Measurements from ENCODE around the gene TMEM132D. TPM values are rescaled to one million over a fixed set of nuclear protein-coding genes. Genes with fewer than 3 reads are reported as not detected.

TMEM132D gene
- total RNA-seq, 1 donor from 2014 or later: not detected

DNA sequence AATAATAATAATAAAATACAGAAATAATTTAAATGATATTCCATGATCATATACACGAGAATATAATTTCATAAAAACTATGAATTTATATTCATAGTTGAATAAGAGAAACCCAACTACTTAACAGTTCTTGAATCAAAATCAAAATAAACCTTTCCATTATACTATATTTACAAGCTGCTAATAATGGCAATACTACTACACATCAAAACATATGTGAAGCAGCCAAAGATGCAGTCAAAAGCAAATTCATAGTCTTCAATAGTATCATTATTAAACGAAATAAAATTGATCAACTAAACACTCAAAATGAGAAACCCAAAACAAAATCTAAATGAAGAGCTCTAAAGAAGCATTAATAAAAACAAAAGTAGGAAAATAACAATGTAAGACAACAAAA, 197.1 kb downstream of the TMEM132D start:
- H3K27ac ChIP-seq (ENCODE audit: low read depth, low read length): no peak overlapping the region
- peaks cover 12% of the 10 kb centered on the region for H3K9me3 Mint-ChIP-seq (ENCODE audit: unreplicated experiment)
- H3K4me1 Mint-ChIP-seq (ENCODE audit: low read depth, unreplicated experiment): no peaks in the 10 kb centered on the region
- H3K9me3 ChIP-seq (ENCODE audit: insufficient read depth, low read depth, low read length): peaks cover 3% of the 10 kb centered on the region
- no peak overlapping the region for H2AFZ ChIP-seq (ENCODE audit: low read depth, low read length)
- H3K4me2 ChIP-seq (ENCODE audit: low read length): no peak overlapping the region
- no peak overlapping the region for H3K4me3 ChIP-seq (ENCODE audit: insufficient read depth, low read depth, low read length)
- no peak for FAIRE-seq
- no peaks in the 10 kb centered on the region for H3K27me3 ChIP-seq (ENCODE audit: insufficient read depth, low read length)
- no peaks in the 10 kb centered on the region for H3K36me3 Mint-ChIP-seq (ENCODE audit: low read depth, unreplicated experiment)
- DNase-seq (ENCODE audit: low read depth): no peak
- H4K20me1 ChIP-seq (ENCODE audit: insufficient read depth, low read length): no peaks in the 10 kb centered on the region
- no peaks in the 10 kb centered on the region for H3K27me3 Mint-ChIP-seq (ENCODE audit: low read depth, unreplicated experiment)
- H3K4me1 ChIP-seq (ENCODE audit: insufficient read depth, low read length): no peaks in the 10 kb centered on the region
- TF ChIP-seq EZH2 (IDR thresholded peaks at IDR 0.05; ENCODE audit: insufficient read depth, low read length): no peak
- TF ChIP-seq, protein P1, sequence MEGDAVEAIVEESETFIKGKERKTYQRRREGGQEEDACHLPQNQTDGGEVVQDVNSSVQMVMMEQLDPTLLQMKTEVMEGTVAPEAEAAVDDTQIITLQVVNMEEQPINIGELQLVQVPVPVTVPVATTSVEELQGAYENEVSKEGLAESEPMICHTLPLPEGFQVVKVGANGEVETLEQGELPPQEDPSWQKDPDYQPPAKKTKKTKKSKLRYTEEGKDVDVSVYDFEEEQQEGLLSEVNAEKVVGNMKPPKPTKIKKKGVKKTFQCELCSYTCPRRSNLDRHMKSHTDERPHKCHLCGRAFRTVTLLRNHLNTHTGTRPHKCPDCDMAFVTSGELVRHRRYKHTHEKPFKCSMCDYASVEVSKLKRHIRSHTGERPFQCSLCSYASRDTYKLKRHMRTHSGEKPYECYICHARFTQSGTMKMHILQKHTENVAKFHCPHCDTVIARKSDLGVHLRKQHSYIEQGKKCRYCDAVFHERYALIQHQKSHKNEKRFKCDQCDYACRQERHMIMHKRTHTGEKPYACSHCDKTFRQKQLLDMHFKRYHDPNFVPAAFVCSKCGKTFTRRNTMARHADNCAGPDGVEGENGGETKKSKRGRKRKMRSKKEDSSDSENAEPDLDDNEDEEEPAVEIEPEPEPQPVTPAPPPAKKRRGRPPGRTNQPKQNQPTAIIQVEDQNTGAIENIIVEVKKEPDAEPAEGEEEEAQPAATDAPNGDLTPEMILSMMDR (IDR thresholded peaks at IDR 0.05; ENCODE audit: insufficient read depth, low read depth, low read length): no peak
- no peaks in the 10 kb centered on the region for H3K36me3 ChIP-seq (ENCODE audit: insufficient read depth, low read length)
- H3K4me3 Mint-ChIP-seq (ENCODE audit: unreplicated experiment): no peak overlapping the region
- H3K27ac Mint-ChIP-seq (ENCODE audit: unreplicated experiment): no peak overlapping the region
- H3K79me2 ChIP-seq (ENCODE audit: insufficient read depth, low read length): no peaks in the 10 kb centered on the region
- no peak overlapping the region for H3K9ac ChIP-seq (ENCODE audit: low read length)

DNA sequence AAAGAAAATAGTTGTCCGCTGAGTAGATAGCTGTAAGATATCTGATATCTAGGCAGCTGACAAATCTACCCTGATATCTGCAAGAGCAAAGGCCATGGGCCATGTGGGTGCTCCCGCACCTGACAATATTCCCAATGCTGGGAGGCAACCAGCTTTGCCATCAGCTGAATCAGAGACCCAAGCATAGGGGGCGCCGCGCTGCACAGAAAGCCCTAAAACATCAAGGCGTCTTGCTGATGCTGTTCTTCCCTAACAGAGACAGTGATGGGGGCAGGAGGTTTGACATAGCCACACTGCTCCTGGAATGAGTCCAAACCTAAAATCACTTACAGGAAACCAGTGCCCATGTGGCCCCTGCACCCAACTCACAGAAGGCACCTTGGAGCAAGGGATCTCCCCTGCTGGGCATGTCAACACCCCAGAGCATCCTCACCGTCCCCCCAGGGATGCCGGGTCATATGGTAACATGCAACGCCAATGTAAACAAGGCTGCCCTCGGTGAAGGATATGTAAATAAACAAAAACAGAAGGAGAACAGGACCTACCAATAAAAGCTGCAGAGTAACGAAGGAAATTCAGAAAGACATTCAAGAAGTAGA, 199.5 kb downstream of the TMEM132D start:
- no peaks in the 10 kb centered on the region for H3K27me3 Mint-ChIP-seq (ENCODE audit: low read depth, unreplicated experiment)
- TF ChIP-seq, protein P1 (IDR thresholded peaks at IDR 0.05; ENCODE audit: insufficient read depth, low read depth, low read length): no peak
- DNase-seq (ENCODE audit: low read depth): no peak
- Histone ChIP-seq H3K4me2 (ENCODE audit: low read length) (no peak overlapping the region), H3K4me3 (ENCODE audit: insufficient read depth, low read depth, low read length) (no peak overlapping the region), H4K20me1 (ENCODE audit: insufficient read depth, low read length) (no peaks in the 10 kb centered on the region), H3K79me2 (ENCODE audit: insufficient read depth, low read length) (no peaks in the 10 kb centered on the region), H3K36me3 (ENCODE audit: insufficient read depth, low read length) (no peaks in the 10 kb centered on the region), H2AFZ (ENCODE audit: low read depth, low read length) (no peak overlapping the region), H3K27me3 (ENCODE audit: insufficient read depth, low read length) (no peaks in the 10 kb centered on the region), H3K9ac (ENCODE audit: low read length) (no peak overlapping the region), H3K4me1 (ENCODE audit: insufficient read depth, low read length) (no peaks in the 10 kb centered on the region), H3K27ac (ENCODE audit: low read depth, low read length) (no peak overlapping the region), H3K9me3 (ENCODE audit: insufficient read depth, low read depth, low read length) (peaks cover 3% of the 10 kb centered on the region)
- no peaks in the 10 kb centered on the region for H3K36me3 Mint-ChIP-seq (ENCODE audit: low read depth, unreplicated experiment)
- no peak for FAIRE-seq
- H3K27ac Mint-ChIP-seq (ENCODE audit: unreplicated experiment): no peak overlapping the region
- no peaks in the 10 kb centered on the region for H3K4me1 Mint-ChIP-seq (ENCODE audit: low read depth, unreplicated experiment)
- no peak overlapping the region for H3K4me3 Mint-ChIP-seq (ENCODE audit: unreplicated experiment)
- peaks cover 11% of the 10 kb centered on the region for H3K9me3 Mint-ChIP-seq (ENCODE audit: unreplicated experiment)

DNA sequence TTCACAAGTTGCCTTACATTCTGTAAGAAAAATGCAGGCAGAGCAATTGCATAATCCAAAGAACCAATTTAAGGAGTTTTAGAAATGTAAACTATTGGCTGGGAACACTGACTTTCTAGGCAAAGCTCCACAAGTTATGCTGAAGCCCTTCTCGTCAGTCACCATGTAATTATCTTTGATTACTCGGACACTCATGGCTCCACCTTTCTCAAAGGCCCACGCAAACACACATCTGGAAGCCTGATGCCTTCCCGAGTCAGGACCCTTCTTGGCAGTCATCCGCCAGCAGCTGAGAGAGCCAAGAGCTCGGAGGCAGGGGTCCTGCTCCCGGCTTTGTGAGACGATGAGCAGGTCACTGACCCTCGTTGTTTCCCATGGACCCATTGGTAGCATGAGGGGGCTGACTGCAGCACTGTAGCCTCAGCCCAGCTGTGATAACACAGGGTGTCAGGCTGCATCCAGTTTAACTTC, 202.2 kb downstream of the TMEM132D start:
- no peaks in the 10 kb centered on the region for H3K36me3 ChIP-seq (ENCODE audit: insufficient read depth, low read length)
- H3K27me3 ChIP-seq (ENCODE audit: insufficient read depth, low read length): no peaks in the 10 kb centered on the region
- H2AFZ ChIP-seq (ENCODE audit: low read depth, low read length): no peak overlapping the region
- no peak overlapping the region for H3K27ac ChIP-seq (ENCODE audit: low read depth, low read length)
- Mint-ChIP-seq H3K27ac (ENCODE audit: unreplicated experiment) (no peak overlapping the region), H3K9me3 (ENCODE audit: unreplicated experiment) (peaks cover 12% of the 10 kb centered on the region), H3K27me3 (ENCODE audit: low read depth, unreplicated experiment) (no peaks in the 10 kb centered on the region), H3K4me3 (ENCODE audit: unreplicated experiment) (no peak overlapping the region), H3K4me1 (ENCODE audit: low read depth, unreplicated experiment) (no peaks in the 10 kb centered on the region), H3K36me3 (ENCODE audit: low read depth, unreplicated experiment) (no peaks in the 10 kb centered on the region)
- no peak overlapping the region for H3K4me3 ChIP-seq (ENCODE audit: insufficient read depth, low read depth, low read length)
- TF ChIP-seq, protein P1 (IDR thresholded peaks at IDR 0.05; ENCODE audit: insufficient read depth, low read depth, low read length): no peak
- no peak for TF ChIP-seq EZH2 (IDR thresholded peaks at IDR 0.05; ENCODE audit: insufficient read depth, low read length)
- FAIRE-seq: no peak
- H3K4me1 ChIP-seq (ENCODE audit: insufficient read depth, low read length): peaks cover 7% of the 10 kb centered on the region
- H3K9ac ChIP-seq (ENCODE audit: low read length): no peak overlapping the region
- no peaks in the 10 kb centered on the region for H3K9me3 ChIP-seq (ENCODE audit: insufficient read depth, low read depth, low read length)
- H3K4me2 ChIP-seq (ENCODE audit: low read length): no peak overlapping the region
- no peak for DNase-seq (ENCODE audit: low read depth)
- no peaks in the 10 kb centered on the region for H3K79me2 ChIP-seq (ENCODE audit: insufficient read depth, low read length)
- no peaks in the 10 kb centered on the region for H4K20me1 ChIP-seq (ENCODE audit: insufficient read depth, low read length)

Measured in astrocyte (in vitro differentiated cells and primary cell).